ENCODE results near the gene PDIA2.

DNA sequence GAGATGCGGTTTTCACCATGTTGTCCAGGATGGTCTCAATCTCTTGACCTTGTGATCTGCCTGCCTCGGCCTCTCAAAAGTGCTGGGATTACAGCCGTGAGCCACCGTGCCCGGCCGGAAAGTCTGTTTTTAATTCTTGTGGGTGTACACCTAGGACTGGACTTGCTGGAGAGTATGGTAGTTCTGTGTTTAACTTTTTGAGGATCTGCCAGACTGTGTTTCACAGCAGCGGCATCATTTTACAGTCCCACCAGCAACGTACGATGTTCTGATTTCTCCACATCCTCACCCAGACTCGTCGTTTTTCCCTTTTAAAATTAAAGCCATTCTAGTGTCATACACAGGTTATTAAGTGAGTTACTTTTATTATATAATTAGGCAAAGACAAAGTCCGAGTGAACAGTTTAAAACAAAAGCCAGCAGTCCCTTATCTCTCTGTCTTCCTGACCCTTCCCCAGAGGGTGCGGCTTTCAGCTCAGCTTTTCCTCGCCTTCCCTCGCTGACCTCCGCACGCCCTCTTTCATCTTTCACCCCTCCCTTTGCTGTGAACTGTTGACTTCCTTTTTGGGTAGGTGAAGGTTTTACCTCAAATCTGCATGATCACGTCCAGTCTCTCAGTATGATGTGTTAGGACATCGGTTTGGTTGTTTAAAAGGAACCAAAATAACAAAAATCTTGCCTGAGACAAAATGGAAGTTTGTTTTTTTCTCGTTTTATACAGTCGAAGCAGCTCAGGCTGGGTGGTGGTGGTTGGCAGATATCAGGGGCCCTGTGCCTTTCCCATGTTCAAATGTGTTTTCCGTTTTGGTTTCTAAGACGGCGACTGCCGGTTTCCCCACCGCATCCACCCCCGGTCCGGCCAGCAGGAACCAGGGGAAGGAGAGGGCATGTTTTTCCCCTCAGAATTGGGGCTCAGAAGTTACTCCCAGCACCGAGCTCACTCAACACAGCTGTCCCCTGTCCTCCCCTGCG is 30.3 kb upstream of the PDIA2 start:
- TF ChIP-seq, protein P1, sequence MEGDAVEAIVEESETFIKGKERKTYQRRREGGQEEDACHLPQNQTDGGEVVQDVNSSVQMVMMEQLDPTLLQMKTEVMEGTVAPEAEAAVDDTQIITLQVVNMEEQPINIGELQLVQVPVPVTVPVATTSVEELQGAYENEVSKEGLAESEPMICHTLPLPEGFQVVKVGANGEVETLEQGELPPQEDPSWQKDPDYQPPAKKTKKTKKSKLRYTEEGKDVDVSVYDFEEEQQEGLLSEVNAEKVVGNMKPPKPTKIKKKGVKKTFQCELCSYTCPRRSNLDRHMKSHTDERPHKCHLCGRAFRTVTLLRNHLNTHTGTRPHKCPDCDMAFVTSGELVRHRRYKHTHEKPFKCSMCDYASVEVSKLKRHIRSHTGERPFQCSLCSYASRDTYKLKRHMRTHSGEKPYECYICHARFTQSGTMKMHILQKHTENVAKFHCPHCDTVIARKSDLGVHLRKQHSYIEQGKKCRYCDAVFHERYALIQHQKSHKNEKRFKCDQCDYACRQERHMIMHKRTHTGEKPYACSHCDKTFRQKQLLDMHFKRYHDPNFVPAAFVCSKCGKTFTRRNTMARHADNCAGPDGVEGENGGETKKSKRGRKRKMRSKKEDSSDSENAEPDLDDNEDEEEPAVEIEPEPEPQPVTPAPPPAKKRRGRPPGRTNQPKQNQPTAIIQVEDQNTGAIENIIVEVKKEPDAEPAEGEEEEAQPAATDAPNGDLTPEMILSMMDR (IDR thresholded peaks at IDR 0.05), result no peak
- no peak for TF ChIP-seq POLR2AphosphoS5 (IDR thresholded peaks at IDR 0.05)
- no peak for TF ChIP-seq POLR2A (IDR thresholded peaks at IDR 0.05)
